Stimulated activated CD4-positive, alpha-beta T cell treated with anti-CD3 and anti-CD28 coated beads, Interleukin-4, amount 100 ng/mL, for 1 hour (primary cell): ENCODE results near the gene INPP5F.
"Not testable (repeated sequence)": the region's sequence is repeated elsewhere in the genome, so short reads cannot be mapped to it uniquely, and the experiment has no call there.

Source experiments
- DNase-seq: peaks from one replicate; pipeline ENCODE4 v3.0.0-alpha.2; 2020

Gene INPP5F

DNA sequence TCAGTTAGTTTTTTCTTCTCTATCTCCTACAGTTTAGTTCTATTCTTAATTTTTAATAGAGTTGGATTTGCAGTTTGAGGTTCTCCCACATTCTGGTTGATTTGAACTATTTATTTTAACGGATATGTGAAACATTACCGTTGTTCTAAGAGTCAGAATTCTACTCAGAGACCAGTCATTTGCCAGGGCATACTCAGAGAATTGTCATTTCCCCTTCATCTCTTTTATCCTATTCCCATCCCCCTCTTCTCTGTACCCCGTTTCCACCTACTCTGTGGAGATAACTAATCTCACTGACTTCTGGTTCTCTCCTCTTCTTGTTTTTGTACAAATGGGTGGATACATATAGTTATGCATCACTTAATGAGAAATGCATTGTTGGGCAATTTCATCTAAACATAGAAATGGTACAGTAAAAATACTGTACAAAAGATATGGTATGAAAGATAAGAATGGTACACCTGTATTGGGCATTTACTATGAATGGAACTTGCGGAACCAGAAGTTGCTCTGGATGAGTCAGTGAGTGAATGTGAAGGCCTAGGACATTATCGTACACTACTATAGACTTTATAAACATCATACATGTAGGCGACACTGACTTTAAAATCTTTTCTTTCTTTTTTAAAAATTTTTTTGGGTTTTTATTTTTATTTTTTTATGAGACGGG is 53.1 kb downstream of the INPP5F start:
- no peak for DNase-seq

GRCh38 chr10:119780879-119781480 is 55.1 kb downstream of the INPP5F start:
- DNase-seq: no peak

DNA sequence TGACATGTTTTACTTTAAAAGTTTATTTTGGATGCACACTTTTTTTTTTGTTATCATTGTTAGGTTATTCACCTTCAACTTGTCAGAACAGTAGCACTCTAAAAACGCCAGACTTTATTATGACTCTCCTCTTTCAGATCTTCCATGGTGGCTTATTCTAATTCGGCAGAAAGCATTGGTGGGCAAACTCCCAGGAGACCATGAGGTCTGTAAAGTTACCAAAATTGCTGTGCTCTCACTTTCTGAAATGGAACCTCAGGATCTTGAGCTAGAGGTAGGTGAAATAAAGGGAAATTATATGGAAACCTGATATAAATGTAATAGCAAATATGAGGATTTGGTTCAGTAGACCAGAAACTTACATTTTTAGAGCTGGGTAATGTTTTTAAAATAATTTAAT is 55.6 kb downstream of the INPP5F start:
- DNase-seq: no peak

- DNase-seq: no peak
Observed at GRCh38 chr10:119782981-119783664, 57.3 kb downstream of the INPP5F start.

DNA sequence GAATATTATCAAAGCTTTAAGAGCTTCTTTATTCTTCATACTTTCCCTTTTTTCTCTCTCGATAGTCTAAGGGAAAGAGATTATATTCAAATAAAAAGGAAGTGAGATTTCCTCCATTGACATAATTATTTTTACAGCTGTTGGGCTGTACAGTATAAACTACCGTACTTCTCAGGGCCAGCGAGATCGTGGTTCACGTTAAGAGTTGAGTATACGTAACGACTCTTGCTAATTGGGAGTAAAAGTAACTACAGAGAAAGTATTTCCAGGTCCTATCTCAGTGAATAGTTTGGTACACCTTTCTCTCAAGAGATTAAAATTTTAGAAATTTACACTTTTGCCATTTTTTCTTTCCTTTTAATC is 57.8 kb downstream of the INPP5F start:
- DNase-seq: no peak

DNA sequence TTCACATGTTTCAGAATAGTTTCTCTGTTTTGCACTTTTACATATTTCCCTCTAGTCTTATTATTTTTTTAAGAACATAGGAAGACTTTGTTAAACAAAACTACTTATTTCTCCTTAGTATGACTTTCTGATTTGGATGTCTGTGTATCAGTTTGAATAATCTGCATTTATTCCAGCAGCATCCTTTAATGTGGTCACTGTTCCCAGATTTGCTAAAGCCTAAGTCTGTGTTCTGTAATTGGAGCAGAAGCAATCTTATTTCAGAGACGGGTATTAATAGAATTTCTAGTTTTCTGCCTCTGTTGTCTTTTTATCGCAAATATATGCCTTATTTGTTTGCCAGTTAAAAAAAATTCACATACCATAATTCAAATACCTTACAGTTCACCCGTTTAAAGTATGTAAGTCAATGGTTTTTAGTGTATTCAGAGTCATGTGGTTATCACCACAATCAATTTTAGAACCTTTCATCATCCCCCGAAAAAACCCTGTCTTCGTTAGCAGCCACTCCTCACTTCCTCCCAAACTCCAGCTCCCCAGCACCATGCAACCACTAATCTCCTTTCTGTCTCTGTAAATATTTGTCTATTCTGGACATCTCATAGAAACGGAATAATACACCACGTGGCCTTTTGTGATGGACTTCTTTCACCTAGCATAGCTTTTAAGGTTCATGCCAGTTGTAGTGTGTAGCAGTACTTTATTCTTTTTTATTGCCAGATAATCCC is 58.7 kb downstream of the INPP5F start:
- DNase-seq: no peak

- no peak for DNase-seq
Observed at GRCh38 chr10:119786117-119786769, 60.4 kb downstream of the INPP5F start.

DNA sequence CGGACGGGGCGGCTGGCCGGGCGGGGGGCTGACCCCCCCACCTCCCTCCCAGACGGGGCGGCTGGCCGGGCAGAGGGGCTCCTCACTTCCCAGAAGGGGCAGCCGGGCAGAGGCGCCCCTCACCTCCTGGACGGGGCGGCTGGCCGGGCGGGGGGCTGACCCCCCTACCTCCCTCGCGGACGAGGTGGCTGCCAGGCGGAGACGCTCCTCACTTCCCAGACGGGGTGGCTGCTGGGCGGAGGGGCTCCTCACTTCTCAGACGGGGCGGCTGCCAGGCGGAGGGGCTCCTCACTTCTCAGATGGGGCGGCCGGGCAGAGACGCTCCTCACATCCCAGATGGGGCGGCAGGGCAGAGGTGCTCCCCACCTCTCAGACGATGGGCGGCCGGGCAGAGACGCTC is 69.3 kb downstream of the INPP5F start:
- not testable (repeated sequence) for DNase-seq

DNA sequence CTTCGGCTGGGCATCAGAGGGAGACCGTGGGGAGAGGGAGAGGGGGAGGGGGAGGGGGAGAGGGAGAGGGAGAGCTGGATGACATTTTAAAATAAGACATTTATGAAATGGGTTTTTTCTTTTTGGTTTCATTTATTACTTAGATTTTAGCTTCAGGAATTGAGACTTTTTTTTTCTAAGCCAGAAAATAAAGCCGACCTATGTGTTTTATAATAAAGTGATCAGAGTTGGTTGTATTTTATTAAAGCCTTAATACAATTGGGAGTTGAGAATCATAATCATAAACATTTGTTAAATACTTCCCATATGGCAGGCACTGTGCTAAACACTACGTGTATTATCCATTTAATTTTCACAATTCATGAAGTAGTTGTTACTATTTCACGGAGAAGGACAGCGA is 70.2 kb downstream of the INPP5F start:
- no peak for DNase-seq

GRCh38 chr10:119801176-119801575 is 75.3 kb downstream of the INPP5F start:
- DNase-seq: no peak

DNA sequence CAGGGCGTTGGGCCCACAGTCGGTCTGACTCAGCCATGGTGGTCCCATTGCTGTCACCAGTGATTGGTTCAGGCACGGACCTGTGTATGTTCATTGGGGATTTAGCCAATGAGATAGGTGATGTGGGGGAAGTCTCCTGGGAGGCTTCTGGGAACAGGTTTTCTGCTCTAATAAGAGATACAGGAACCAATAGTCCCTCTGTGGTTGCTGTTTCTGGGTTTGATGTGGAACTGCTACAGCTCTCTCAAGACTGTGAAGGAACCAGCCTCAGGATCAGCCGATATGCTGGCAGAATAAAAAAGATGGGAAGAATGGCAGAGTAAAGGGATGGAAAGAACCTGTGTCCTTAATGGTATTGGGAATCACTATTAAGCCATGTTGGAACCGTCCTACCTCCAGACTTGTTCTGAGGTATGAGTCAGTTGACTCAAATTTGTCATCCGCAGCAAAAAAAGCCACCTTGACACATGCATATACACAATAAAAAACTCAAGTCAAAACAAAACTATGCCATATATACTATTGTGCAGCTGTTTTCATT is 76.2 kb downstream of the INPP5F start:
- DNase-seq: no peak

DNA sequence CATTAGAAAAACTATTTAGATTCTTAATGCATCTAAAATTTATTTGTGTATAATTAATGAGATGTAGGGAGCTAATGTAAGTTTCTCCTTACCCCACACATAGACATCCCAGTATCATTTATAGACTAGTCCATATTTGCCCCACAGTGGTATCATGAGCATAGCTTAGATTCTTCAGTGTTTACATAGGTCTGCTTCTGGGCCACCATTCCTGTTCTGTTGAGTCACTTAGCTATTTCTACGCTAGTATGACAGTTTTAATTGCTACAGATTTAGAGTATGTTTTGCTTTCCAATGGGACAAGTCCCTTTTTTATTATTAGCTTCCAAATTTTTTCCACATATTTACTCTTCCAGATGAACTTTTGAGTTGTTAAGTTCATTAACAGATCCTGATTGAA is 77.4 kb downstream of the INPP5F start:
- DNase-seq: no peak

DNA sequence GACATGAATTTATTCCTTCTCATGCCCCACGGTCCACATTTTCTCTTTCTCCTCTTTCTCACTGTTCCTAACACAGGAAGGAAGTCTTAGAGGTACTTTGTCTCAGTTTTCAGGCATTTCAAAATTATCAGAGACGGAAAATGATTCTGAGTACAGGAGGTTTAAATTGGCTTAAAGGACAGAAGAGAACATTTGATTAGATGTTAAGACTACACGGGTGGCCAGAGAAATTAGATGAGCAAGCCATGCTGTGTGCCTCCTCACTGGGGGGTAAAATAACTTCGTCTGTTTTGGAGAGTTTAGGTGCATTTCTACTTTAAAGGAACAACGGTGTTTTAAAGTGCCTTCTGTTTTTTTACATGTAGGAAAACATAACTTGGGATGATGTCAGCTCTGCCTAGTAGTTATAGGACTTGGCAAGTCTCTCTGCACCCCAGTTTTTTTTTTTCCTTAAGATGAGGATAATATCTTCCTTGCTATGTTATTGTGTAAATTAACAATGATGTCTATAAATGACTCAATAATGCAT is 79.9 kb downstream of the INPP5F start:
- no peak for DNase-seq

DNA sequence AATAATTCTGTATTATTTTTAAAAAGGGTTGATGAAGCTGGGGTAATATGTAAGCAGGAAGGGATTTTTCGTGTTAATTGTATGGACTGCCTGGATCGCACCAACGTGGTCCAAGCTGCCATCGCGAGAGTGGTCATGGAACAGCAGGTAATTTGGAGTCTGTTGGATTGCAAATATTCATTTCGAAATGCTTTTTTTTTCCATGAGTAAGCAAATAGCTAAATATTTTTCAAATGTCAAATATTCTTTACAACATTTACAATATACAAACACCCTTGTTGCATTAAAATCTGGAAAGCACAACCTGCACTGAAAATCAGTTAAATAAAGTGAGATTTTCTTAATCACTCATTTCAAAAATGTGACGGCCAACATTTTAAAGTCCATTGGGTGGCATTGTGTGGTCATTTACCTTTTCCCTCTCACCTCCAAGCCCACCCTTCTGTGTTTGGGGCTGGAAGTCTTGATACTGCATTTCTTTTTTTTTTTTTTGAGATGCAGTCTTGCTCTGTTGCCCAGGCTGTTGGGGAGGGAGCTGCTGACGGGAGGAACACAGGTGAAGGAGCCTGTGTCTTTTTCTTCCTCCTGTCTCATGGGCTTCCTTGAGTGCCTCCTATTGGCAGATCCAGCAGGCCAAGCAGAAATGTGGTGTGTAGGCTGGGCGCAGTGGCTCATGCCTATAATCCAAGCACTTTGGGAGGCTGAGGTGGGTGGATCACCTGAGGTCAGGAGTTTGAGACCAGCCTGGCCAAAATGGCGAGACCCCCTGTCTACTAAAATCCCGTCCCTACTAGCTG is 80.7 kb downstream of the INPP5F start:
- DNase-seq: no peak

GRCh38 chr10:119807960-119808697 is 82.3 kb downstream of the INPP5F start:
- DNase-seq: no peak

GRCh38 chr10:119811122-119811521 is 85.3 kb downstream of the INPP5F start:
- no peak for DNase-seq

- no peak for DNase-seq
Observed at GRCh38 chr10:119812684-119813083, 86.8 kb downstream of the INPP5F start.

DNA sequence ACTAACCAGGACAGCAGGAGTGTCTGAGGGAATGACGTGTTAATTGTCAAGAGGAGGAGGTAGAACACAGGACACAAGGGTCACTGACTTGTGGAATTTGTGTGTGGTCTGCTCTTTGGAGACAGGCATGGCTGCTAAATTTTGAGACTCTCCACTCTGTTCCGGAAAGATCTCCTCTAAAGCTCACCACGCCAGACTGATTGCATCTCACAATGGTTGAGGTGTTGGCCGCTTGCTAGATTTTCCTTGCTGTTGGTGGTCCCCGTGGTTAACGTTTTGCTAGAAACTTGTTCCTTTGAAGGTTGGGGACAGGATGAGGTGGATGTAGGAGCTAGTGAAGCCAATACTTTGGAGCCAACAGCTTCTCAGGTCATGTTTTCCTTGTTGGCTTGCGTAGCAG is 89.8 kb downstream of the INPP5F start:
- DNase-seq: no peak

DNA sequence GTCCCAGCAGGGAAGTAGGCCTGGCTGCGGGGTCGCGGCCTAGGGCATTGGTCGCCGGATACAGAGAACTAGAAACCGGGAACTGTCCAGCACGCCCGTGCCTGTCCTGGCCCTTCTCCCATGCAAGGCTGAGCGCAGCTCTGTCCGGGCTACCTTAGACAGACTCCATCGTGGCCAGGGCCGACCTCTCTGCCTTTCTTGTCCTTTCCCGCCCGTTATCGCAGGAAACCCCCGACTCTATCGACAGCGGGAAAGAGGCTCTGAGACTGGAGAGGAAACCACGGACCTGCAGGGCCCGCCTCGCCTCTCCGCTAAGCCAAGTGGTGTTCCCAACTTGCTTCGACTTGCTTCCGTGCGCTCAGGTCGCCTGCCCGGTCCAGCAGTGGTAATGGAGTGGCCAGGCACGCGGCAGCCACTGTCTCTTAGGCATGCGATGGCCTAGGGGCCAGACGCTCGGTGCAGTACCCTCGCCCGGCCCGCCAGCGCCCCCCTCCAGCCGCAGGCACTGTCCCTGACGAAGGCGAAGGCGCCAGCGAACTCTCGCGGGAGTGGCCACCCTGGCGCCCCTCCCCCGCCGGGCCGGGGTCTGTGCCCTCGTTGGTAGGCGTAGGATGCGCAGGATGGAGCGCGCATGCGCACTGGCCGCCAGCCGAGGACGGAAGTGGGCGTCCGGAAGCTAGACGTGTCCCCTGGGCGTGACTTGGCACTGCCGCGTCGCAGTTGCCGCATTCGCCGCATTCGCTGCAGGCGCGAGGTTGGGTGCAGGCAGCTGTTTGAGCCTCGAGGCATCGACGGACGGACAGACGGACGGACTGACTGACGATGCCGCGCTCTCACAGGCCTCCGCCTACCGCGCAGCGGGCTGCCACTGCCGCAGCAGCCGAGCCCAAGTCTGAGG is 92.4 kb downstream of the INPP5F start:
- no peak for DNase-seq

DNA sequence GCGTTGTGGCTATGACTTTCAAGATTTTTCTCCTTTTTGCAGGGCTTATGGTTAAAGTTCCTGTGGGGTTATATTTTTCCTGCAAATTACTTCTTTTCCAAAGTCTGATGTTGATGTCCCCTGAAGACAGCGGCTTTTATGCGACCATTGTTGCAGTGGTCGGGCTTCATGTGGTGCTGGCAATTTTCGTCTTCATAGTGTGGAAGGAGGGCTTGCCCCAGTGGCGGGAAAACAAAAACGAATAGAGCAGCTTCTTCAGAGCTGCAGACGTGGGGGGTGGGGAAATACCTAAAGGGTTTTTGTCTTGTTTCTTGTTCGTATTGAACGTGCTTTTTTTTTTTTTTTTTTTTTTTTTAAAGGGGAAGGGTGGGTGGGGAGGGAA is 93.0 kb downstream of the INPP5F start:
- no peak for DNase-seq
